Breast epithelium (tissue), 4 donors: ENCODE data around the gene MRPS25. TPM values are rescaled to one million over a fixed set of nuclear protein-coding genes. Genes with fewer than 3 reads are reported as not detected.

ENCODE experiments used
- DNase-seq, 2 donors: peaks; one replicate each; pipeline ENCODE4 v3.0.0-alpha.2; 2019; ENCODE audit warnings: low spot score in 2 of 2
- H3K27ac ChIP-seq, 2 donors: fragments of 200-600 bp; sonication (generic) in 1 of 2; one replicate each; pipeline ENCODE4 v1.5.1; 2016 to 2019; ENCODE audit warnings: mild to moderate bottlenecking in 1 of 2
- H3K27me3 ChIP-seq, 2 donors: fragments of 200-600 bp; sonication (generic) in 1 of 2; one replicate each; pipeline versions ENCODE4 v1.5.1 to v1.6.0; 2017 to 2019; ENCODE audit warnings: control low read depth in 1 of 2, mild to moderate bottlenecking in 1 of 2
- H3K36me3 ChIP-seq: fragments of 200-600 bp; one replicate; pipeline ENCODE4 v1.5.1; 2019
- H3K4me1 ChIP-seq, 2 donors: fragments of 200-600 bp; sonication (generic); one replicate each; pipeline ENCODE4 v1.5.1; 2016 to 2019; ENCODE audit warnings: control low read depth in 1 of 2
- H3K4me3 ChIP-seq, 3 donors: fragments of 200-600 bp; sonication (generic); 1 replicate in 2 of 3; 2 replicates in 1 of 3; pipeline ENCODE4 v1.5.1; 2016 to 2019; ENCODE audit warnings: mild to moderate bottlenecking in 3 of 3, moderate library complexity in 2 of 3
- H3K9me3 ChIP-seq, 2 donors: fragments of 200-600 bp; sonication (generic) in 1 of 2; one replicate each; pipeline ENCODE4 v1.5.1; 2016 to 2019; ENCODE audit warnings: control low read depth in 1 of 2
- POLR2A ChIP-seq: fragments of 450-650 bp; IDR thresholded peaks from one replicate; pipeline ENCODE4 v1.6.1; 2016; ENCODE audit warnings: antibody characterized with exemption, mild to moderate bottlenecking, moderate library complexity
- POLR2AphosphoS5 ChIP-seq, 3 donors: sonication (generic); formaldehyde crosslinking; IDR thresholded peaks; one replicate each; pipeline ENCODE4 v1.6.1; 2017; ENCODE audit warnings: antibody characterized with exemption in 3 of 3
- intact Hi-C: fragments of 100-400 bp; cut with DNase I; formaldehyde crosslinking; loops from one replicate; pipeline ENCODE4 v1.15.1; 2023; ENCODE audit warnings: low total_unique reads
- total RNA-seq, 3 donors: library from RNA; depleted of rRNA; stranded (reverse); fragments of >200 nt; gene quantifications; one replicate each; pipeline ENCODE4 v1.1.0, GENCODE V29; 2016
- TF ChIP-seq, protein P1 (sequence below), 3 donors: fragments of 450-650 bp; IDR thresholded peaks; one replicate each; pipeline ENCODE4 v1.5.1; 2016 to 2017; ENCODE audit warnings: antibody characterized with exemption in 3 of 3, mild to moderate bottlenecking in 3 of 3, moderate library complexity in 3 of 3

Gene MRPS25
- total RNA-seq, 3 donors from 2014 or later: 19.5 to 40.0 (median 36.4) TPM

DNA sequence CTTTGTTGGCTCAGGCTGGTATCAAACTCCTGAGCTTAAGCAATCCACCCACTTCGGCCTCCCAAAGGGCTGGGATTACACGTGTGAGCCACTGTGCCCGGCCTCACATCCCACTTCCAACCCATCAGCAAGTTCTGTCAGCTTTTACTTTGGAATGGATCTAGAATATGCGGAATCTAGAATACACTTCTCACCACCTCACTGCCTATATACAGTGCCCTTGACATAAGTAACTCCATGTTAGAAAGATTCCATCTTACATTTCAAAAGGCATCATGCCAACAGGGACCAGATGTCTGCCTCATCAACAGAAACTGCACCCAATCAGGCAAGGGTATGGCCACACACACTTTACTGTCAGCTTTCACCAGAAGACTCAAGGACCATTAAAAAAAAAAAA, 43.8 kb upstream of the MRPS25 start:
- no peak for DNase-seq
- TF ChIP-seq, protein P1, sequence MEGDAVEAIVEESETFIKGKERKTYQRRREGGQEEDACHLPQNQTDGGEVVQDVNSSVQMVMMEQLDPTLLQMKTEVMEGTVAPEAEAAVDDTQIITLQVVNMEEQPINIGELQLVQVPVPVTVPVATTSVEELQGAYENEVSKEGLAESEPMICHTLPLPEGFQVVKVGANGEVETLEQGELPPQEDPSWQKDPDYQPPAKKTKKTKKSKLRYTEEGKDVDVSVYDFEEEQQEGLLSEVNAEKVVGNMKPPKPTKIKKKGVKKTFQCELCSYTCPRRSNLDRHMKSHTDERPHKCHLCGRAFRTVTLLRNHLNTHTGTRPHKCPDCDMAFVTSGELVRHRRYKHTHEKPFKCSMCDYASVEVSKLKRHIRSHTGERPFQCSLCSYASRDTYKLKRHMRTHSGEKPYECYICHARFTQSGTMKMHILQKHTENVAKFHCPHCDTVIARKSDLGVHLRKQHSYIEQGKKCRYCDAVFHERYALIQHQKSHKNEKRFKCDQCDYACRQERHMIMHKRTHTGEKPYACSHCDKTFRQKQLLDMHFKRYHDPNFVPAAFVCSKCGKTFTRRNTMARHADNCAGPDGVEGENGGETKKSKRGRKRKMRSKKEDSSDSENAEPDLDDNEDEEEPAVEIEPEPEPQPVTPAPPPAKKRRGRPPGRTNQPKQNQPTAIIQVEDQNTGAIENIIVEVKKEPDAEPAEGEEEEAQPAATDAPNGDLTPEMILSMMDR (IDR thresholded peaks at IDR 0.05): no peak
- TF ChIP-seq POLR2AphosphoS5 (IDR thresholded peaks at IDR 0.05): no peak
- no peak for TF ChIP-seq POLR2A
- Histone ChIP-seq H3K4me3 (no peak overlapping the region), H3K9me3 (no peaks in the 10 kb centered on the region), H3K4me1 (no peaks in the 10 kb centered on the region), H3K36me3 (no peaks in the 10 kb centered on the region), H3K27ac (no peak overlapping the region), H3K27me3 (no peaks in the 10 kb centered on the region)
- intact Hi-C loops: no loop called here

DNA sequence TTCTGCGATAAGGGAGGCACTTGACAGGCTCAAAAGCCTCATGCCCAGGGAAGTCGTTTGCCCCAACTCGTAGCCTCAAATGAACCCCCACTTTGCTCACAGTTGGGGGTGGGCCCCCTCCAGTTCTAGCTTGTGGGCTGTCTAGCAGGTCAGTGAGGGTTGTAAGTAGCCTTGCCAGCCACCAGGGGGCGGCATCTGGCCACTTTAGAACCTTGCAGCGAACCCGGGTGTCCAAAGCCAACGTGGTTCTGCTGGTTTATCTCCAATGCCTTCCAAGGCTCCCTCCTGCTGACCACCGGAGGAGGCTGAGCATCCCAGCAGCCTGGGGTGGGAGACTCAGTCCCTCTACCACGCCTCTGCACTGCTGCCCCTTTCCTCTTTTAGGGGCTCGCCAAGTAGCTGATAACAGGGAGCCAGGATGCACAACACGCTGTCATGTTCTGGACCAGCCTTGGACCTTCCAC, 43.0 kb upstream of the MRPS25 start:
- intact Hi-C loops: no loop called here

DNA sequence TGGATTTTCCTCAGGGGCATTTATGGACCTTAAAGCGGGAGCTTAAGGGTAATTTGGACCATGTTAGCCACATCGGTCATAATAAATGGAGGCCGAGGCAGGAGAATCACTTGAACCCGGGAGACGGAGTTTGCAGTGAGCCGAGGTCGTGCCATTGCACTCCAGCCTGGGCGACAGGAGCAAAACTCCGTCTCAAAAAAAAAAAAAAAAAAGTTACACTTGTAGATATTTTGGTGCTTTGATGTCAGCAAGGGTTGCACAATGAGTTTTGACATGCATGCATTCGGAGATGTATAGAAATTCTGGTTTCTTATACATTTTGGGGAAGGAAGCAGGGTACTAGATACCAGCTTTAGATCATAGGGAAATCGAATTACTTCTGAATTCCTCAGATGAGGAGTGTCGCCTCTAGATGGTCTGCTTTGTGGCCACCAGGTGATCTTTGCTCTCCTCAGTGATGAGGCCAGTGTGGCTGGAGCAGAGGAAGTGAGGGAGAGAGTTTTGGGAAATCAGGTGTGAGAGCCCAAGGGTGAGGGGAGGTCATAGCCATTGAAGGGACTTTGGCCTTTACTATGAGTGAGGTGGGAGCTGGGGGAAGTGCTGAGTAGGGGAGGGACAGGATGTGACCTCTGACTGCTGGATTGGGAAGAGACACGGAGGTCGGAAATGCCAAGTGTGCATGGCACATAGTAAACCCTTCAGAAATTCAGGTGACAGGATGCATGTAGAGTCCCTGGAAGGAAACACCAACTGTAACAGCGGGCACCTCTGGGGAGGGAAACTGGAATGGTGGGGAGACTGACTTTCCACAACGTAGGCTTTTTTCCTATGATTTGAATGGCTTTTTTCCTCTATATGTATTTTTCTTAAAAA, 42.2 kb upstream of the MRPS25 start:
- intact Hi-C loops: no loop called here
- no peaks in the 10 kb centered on the region for H3K4me1 ChIP-seq
- no peaks in the 10 kb centered on the region for H3K9me3 ChIP-seq
- no peak for DNase-seq
- H3K27me3 ChIP-seq: no peaks in the 10 kb centered on the region
- no peak overlapping the region for H3K4me3 ChIP-seq
- H3K27ac ChIP-seq: no peak overlapping the region
- no peaks in the 10 kb centered on the region for H3K36me3 ChIP-seq
- no peak for TF ChIP-seq POLR2AphosphoS5 (IDR thresholded peaks at IDR 0.05)

More for the DNA sequence above, 43.0 kb upstream of the MRPS25 start:
- Histone ChIP-seq H3K36me3 (no peaks in the 10 kb centered on the region), H3K9me3 (no peaks in the 10 kb centered on the region), H3K27ac (no peak overlapping the region), H3K4me1 (no peaks in the 10 kb centered on the region), H3K27me3 (no peaks in the 10 kb centered on the region), H3K4me3 (peak overlapping the region in 1 of 3 donors; percentile 32)
- peak; percentile 25 to 65 for DNase-seq
- TF ChIP-seq, protein P1 (IDR thresholded peaks at IDR 0.05): peak; percentile 28 to 74 (median 66)
- TF ChIP-seq POLR2AphosphoS5 (IDR thresholded peaks at IDR 0.05): no peak
- TF ChIP-seq POLR2A: no peak

DNA sequence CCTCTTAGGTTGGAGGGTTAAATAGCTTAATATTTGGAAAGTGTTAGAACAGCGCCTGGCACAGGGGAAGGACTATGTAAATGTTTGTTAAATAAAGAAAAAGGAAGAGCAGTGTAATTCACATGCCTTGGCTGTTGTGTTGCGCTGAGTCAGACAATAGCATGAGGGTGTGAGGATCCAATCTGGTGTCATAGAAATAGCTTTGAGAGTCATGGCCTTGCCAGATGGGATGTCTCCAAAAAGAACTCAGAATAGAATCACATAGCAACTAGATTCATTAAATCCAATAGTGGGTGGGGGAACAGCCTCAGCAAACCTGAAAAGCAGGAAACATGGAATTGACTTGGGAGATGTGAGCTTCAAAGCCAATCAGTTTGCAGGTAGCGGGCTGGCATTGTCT, 37.7 kb upstream of the MRPS25 start:
- intact Hi-C loops: no loop called here
- H3K4me1 ChIP-seq: peaks cover 0 to 3% of the 10 kb centered on the region in 2 donors
- TF ChIP-seq, protein P1 (IDR thresholded peaks at IDR 0.05): no peak
- no peak for TF ChIP-seq POLR2AphosphoS5 (IDR thresholded peaks at IDR 0.05)
- TF ChIP-seq POLR2A: no peak
- H3K36me3 ChIP-seq: no peaks in the 10 kb centered on the region
- DNase-seq: peak in 1 of 2 donors; percentile 24
- H3K9me3 ChIP-seq: no peaks in the 10 kb centered on the region
- H3K27ac ChIP-seq: peak overlapping the region; percentile 65 to 68
- no peak overlapping the region for H3K4me3 ChIP-seq
- H3K27me3 ChIP-seq: no peaks in the 10 kb centered on the region

DNA sequence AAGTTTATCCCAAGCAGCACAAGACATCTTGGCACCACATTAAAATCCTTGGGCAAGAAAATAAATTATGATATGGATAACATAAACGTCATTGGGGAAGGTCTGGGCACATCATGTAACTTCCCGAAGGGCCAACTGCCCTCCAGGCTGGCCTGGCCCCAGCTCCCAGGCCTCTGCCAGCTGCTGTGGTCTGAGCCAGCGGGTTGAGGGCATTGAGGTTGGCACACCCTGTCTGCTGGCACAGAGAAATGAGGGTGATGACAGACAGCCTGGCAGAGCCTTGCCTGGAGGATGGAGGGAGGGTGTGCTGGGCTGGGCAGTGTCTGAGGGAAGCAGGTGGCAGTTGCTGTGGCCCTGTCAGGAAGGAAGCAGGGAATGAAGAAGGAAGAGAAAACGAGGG, 37.1 kb upstream of the MRPS25 start:
- Histone ChIP-seq H3K27ac (peak overlapping the region; percentile 65 to 68), H3K36me3 (no peaks in the 10 kb centered on the region), H3K4me3 (no peak overlapping the region), H3K4me1 (peaks cover 0 to 7% of the 10 kb centered on the region in 2 donors), H3K9me3 (no peaks in the 10 kb centered on the region), H3K27me3 (no peaks in the 10 kb centered on the region)
- peak; percentile 7 to 62 (median 30) for TF ChIP-seq POLR2AphosphoS5 (IDR thresholded peaks at IDR 0.05)
- TF ChIP-seq, protein P1 (IDR thresholded peaks at IDR 0.05): no peak
- intact Hi-C loops: no loop called here
- peak; percentile 66 to 69 for DNase-seq
